ENCODE results near the gene RIN3.

RIN3 gene

DNA sequence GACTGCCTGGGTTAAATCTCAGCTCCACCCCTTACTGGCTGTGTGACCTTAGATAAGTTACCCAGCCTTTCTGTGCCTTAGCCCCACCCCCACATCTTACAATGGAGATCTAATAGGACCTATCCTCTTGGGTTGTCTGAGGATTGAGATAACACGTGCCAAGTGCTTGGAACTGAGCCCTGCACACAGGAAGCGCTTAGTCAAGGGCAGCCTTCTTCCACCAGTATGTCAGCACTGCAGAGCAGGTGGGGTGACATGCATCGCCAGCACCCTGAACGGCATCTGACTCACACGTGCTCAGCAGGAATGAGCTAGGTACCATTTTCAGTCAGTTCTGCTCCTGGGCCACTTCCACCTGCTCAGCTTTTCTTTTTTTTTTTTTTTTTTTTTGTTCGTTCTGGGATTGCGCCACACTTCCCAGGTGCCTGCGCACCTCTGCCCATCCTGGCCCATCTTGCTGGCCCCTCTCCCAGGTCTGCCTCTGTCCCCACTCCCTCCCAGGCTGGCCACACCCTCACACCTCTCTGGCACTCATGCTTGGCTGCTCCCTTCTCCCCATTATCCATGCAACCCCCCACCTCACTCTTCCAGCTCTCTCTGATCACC, 215.3 kb downstream of the RIN3 start:
- peak; percentile 68 for DNase-seq

DNA sequence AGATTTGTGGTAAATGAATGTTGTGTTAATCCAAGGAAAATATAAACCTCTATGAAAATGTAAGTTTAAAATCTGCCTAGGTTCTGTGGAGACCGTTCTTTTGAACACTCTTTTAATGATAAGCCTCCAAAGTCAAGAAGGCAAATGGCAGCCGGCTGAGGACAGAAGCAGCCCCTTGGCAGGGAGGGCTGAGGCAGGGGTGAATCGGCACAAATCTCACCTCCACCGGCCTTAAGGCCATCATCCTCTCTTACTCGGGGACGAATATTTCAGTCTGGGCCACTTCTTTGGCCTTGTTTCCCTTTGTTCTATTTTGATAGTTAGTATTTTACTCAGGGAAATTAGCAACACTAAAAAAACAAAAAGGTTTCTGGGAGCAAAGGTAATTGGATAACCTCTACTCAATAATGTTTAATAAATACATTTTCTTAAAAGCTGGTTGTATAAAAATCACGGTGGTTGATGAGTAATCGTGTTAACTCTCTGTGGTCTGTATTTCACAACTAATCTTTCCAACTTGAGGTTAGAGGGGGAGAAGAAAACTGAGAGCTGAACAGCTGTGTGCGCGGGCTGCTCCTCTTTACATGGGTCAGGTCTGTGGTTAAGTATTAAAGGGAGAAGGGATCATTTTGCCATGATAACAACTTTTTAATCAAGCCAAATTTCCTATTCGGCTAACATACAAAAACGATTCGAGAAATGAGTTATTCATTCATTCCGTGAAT, 216.2 kb downstream of the RIN3 start:
- no peak for DNase-seq

DNA sequence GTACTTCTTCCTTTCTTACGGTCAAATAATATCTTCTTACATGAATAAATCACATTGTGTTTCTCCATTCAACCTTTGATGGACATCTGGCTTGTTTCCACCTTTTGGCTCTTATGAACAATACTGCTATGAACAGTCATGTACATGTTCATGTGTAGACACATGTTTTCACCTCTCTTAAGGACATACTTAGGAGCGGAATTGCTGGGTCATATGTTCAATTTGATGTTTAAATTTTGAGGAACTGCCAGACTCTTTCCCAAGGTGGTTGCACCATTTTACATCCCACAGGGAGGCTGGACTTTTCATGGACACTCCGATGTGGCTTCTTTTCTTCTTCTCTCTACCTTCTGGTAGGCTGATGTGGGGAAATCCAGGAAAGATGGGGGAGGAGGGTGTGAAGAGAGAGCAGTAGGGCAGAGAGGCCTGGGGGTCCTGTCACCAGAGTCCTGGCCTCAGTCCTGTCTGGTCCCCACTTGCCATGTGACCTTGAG, 218.1 kb downstream of the RIN3 start:
- no peak for DNase-seq

DNA sequence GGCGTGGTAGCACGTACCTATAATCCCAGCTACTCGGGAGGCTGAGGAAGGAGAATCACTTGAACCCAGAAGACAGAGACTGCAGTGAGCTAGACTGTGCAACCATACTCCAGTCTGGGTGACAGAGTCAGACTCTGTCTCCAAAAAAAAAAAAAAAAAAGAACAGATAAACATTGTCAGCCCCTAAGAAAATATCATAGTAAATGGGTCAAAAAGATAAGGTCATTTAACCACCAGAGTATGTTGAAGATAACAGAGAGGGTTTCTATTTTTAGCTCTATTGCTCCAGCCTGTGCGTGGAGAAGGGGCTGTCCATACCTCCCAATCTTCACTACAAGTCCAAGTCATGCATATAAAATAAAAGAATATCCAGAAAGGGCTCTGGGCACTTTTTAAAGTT, 219.4 kb downstream of the RIN3 start:
- DNase-seq = no peak

DNA sequence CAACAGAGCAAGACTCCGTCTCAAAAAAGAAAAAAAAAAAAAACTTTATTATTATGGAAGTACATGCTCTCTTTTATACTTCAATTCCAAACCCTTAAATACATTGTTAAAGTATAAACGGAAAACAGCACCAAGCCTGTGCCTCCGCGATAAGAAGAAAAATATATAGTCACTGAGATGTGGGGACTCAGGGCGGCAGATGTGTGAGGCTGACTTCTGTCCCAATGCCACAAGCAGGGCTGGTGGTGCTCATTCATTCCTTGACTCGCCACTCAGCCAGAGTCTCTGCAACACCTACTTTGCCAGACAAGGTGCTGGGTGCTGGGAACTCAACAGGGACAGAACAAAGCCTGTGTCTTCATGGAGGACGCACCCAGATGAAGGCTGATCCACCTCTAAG, 221.0 kb downstream of the RIN3 start:
- no peak for DNase-seq

DNA sequence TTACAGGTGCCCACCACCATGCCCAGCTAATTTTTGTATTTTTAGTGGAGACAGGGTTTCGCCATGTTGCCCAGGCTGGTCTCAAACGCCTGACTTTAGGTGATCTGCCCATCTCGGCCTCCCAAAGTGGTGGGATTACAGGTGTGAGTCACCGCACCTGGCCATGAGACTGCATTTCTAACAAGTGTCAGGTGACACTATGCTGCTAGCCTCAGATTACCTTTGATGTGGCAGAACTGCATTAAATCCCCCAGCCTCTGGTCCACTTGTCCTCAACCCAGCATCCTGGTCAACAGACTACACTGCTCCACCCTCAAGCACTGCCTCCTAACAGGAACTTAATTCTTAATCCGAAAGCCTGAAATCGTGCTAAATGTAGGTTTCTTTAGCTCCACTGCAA, 221.8 kb downstream of the RIN3 start:
- no peak for DNase-seq

DNA sequence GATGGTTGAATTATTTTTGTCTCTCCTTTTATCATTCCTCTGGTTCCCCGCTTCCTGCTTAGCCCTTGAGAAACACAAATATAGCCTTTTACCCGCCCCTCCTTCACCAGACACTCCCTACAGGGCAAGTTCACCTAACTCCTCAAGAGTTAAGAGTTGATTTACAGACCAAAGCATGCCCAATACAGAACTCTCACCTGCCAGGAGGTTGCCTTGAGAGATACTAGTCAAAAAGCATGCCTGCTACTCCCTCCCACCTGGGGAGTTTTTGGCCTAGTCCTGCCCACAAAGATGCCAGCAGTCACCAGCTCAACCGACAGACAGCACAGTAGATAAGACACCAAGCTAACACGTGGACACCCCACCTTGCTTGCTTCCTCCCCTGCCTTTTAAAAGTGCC, 223.6 kb downstream of the RIN3 start:
- no peak for DNase-seq

DNA sequence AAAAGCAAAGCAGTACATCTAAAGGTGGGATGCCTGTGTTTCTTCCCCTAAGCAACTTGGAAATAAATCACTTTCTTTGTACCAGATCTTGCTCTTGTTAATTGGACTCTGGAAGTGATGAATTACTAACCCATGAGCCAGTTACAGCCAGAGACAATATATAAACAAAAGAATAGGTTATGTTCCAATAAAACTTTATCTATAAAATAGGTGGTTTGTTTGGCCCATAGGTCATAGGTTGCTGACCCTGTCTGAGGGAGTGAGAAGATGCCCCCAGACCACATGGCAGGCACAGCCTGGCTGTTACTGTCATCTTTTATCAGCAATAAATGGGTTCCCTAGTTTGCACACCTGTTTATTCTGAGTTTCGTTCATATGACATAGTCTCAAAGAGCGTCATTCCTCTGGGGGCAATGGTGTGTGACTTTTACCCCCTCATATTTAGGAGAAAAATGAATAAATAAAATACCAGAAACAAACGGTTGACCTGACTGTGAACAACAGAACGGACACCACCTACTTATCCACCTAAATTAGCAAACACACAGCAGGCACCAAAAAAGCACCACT, 224.1 kb downstream of the RIN3 start:
- DNase-seq = no peak

Data from NCI-H69 (cell line).